Activated CD4-positive, alpha-beta T cell treated with anti-CD3 and anti-CD28 coated beads for 36 hours (primary cell): ENCODE results near the gene DDX23. TPM values are rescaled to one million over a fixed set of nuclear protein-coding genes. Genes with fewer than 3 reads are reported as not detected.

Experiments
- ATAC-seq: fragments of 200-7000 bp; cut with Tn5 transposase; one replicate; pipeline ENCODE4 v1.10.0; 2021; ENCODE audit warnings: mild to moderate bottlenecking, moderate library complexity
- CTCF ChIA-PET: fragments of 350-600 bp; sonication (Branson Sonifier 250); formaldehyde crosslinking; loops from one replicate; lab custom pipeline; 2021; ENCODE audit warnings: antibody characterized with exemption; lab: Charles Lee
- POLR2A ChIA-PET: fragments of 350-600 bp; sonication (Branson Sonifier 250); formaldehyde crosslinking; loops from one replicate; lab custom pipeline; 2021; ENCODE audit warnings: antibody characterized with exemption, inconsistent platforms; lab: Charles Lee
- DNase-seq: peaks from one replicate; pipeline ENCODE4 v3.0.0-alpha.2; 2020
- H3K27ac Mint-ChIP-seq: one replicate; pipeline ENCODE4 v1.8.0; 2021; ENCODE audit warnings: mixed read lengths
- H3K27me3 Mint-ChIP-seq: one replicate; pipeline ENCODE4 v1.8.0; 2021; ENCODE audit warnings: mixed read lengths
- H3K36me3 Mint-ChIP-seq: one replicate; pipeline ENCODE4 v1.8.0; 2021; ENCODE audit warnings: low read depth, mixed read lengths
- H3K4me1 Mint-ChIP-seq: one replicate; pipeline ENCODE4 v1.8.0; 2021; ENCODE audit warnings: mixed read lengths
- H3K4me3 Mint-ChIP-seq: one replicate; pipeline ENCODE4 v1.8.0; 2021; ENCODE audit warnings: mild to moderate bottlenecking, moderate library complexity, mixed read lengths
- H3K9me3 Mint-ChIP-seq: one replicate; pipeline ENCODE4 v1.8.0; 2021; ENCODE audit warnings: low read depth, mixed read lengths
- intact Hi-C, 2 experiments: fragments of 100-400 bp; cut with DNase I in 1 of 2; cut with micrococcal nuclease in 1 of 2; formaldehyde crosslinking; loops; one replicate each; pipeline versions ENCODE4 v1.14.2 to v1.15.1; 2022 to 2024; cut with DNase I, micrococcal nuclease
- total RNA-seq, 2 experiments: library from RNA; stranded (reverse); gene quantifications; one replicate each; pipeline ENCODE4 v1.2.3, GENCODE V29; 2021

Gene DDX23
- total RNA-seq, 2 experiments from 2014 or later: 115 to 120 TPM

DNA sequence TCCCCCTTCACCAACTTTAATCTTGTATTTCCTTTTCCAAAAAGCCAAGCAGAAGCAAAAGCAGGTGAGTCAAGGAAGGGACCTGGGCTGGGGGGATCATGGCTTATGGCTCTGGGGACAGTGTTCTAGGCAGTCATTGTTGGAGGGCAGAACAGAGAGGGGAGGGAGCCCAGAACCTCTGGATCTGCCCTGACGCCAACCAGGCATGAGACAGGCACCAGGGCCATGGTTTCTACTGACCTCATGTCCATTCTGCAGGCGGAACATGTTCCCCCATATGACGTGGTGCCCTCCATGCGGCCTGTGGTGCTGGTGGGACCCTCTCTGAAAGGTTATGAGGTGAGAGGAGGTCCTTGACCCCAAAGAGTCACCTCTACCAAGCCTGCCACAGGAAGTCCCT lies 27.1 kb downstream of the DDX23 start:
- intact Hi-C loops: no loop called here
- ChIA-PET CTCF (interaction anchor here (0.6 kb wide), 1 partner anchor 220 kb away, joined by 5 read pairs; no protein-coding TSS in a partner anchor), POLR2A (no interaction called here)
- no peaks in the 10 kb centered on the region for H3K27me3 Mint-ChIP-seq
- ATAC-seq: no peak
- no peaks in the 10 kb centered on the region for H3K9me3 Mint-ChIP-seq
- H3K4me3 Mint-ChIP-seq: no peak overlapping the region
- H3K36me3 Mint-ChIP-seq: peaks cover 10% of the 10 kb centered on the region
- no peaks in the 10 kb centered on the region for H3K4me1 Mint-ChIP-seq
- DNase-seq: no peak
- no peak overlapping the region for H3K27ac Mint-ChIP-seq

DNA sequence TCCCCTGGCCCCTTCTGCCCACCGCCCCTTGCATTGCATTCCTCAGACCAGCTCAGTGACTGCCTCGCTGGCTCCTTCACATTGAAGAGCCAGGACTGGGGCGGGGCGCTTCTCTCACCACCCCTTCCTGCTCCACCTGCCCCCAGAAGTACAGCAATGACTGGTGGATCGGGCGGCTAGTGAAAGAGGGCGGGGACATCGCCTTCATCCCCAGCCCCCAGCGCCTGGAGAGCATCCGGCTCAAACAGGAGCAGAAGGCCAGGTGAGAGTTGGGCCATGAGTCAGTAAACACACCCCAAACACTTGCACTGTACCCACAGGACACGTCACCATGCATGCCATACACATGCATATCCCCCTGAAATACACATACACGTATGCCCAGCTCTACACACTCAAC lies 27.9 kb downstream of the DDX23 start:
- Mint-ChIP-seq H3K4me1 (no peaks in the 10 kb centered on the region), H3K27me3 (no peaks in the 10 kb centered on the region), H3K27ac (no peak overlapping the region), H3K9me3 (no peaks in the 10 kb centered on the region), H3K36me3 (peaks cover 4% of the 10 kb centered on the region), H3K4me3 (no peak overlapping the region)
- CTCF ChIA-PET: interaction anchor here (0.6 to 1.8 kb wide), 4 partner anchors 9 to 221 kb away, joined by 3 to 5 read pairs (median 4); partner anchors contain the start of gene DDX23
- ATAC-seq: peak; percentile 61
- peak; percentile 40 for DNase-seq
- intact Hi-C loops: no loop called here
- POLR2A ChIA-PET: no interaction called here

DNA sequence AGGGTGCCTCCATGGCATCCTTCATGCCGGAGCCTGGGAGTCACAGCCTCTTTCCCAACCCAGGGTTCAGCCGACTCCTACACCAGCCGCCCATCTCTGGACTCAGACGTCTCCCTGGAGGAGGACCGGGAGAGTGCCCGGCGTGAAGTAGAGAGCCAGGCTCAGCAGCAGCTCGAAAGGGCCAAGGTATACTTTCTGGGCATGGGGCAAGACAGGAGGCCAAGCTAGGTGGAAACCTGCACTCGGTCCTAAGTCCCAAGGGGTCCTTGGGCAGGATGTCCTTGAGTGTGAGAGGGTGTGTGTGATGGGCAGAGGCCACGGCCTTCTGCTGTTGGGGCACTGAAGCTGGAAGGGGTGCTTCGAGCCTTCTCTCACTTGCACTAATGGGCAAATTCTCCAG lies 28.7 kb downstream of the DDX23 start:
- H3K27ac Mint-ChIP-seq: no peak overlapping the region
- H3K27me3 Mint-ChIP-seq: no peaks in the 10 kb centered on the region
- H3K36me3 Mint-ChIP-seq: no peaks in the 10 kb centered on the region
- ChIA-PET POLR2A (no interaction called here), CTCF (interaction anchor here (1.0 to 1.8 kb wide), 3 partner anchors 8 to 29 kb away, joined by 3 to 5 read pairs (median 4); partner anchors contain the start of gene DDX23)
- intact Hi-C loops: no loop called here
- H3K4me1 Mint-ChIP-seq: no peaks in the 10 kb centered on the region
- no peaks in the 10 kb centered on the region for H3K9me3 Mint-ChIP-seq
- no peak overlapping the region for H3K4me3 Mint-ChIP-seq
- ATAC-seq: no peak
- DNase-seq: no peak

DNA sequence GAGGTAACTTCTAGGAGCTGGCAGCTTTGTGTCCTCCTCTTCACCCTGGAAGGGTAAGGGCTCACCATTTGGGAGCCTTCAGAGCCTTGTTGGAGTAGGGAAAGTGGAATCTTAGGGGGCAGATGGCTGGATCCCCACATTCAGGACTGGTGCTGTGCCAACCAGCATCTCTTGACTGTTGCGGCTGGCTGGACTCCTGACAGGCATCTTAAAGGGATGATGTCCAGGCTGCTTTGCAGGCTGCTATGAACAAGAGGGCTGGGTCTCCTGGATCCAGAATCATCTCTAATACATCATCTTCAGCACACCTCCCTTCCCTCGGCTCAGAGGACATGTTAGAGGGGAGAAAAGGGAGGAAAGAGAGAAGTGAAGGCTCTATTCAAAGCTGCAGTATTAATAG lies 29.3 kb downstream of the DDX23 start:
- H3K27ac Mint-ChIP-seq: no peak overlapping the region
- no peak for ATAC-seq
- no peak overlapping the region for H3K4me3 Mint-ChIP-seq
- intact Hi-C loops: no loop called here
- H3K4me1 Mint-ChIP-seq: peaks cover 3% of the 10 kb centered on the region
- no peaks in the 10 kb centered on the region for H3K36me3 Mint-ChIP-seq
- H3K27me3 Mint-ChIP-seq: peaks cover 2% of the 10 kb centered on the region
- DNase-seq: no peak
- CTCF ChIA-PET: interaction anchor here (0.6 to 1.8 kb wide), 2 partner anchors 8 to 351 kb away, joined by 4 read pairs; no protein-coding TSS in a partner anchor
- POLR2A ChIA-PET: no interaction called here
- H3K9me3 Mint-ChIP-seq: no peaks in the 10 kb centered on the region

DNA sequence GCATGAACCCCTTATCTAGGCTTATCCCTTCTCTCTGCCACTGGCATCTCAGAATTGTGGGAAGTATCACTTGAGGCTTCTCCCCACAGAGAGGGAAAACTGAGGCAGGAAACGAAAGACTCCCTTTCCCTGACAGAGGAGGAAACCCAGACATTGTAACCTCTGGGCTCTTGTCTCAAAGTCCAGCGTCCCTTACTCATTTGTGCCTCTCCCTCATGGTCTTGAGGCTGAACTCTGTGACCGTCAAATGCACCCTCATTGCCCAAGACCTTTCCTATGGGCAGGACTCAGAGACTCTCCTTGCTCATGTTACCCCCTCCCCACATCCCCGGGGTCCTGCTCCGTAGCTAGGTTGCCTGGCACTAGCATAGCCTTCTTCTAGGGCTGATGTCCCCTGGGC lies 29.8 kb downstream of the DDX23 start:
- ChIA-PET POLR2A (interaction anchor here (0.8 kb wide), 1 partner anchor 8 kb away, joined by 4 read pairs; no protein-coding TSS in a partner anchor), CTCF (no interaction called here)

DNA sequence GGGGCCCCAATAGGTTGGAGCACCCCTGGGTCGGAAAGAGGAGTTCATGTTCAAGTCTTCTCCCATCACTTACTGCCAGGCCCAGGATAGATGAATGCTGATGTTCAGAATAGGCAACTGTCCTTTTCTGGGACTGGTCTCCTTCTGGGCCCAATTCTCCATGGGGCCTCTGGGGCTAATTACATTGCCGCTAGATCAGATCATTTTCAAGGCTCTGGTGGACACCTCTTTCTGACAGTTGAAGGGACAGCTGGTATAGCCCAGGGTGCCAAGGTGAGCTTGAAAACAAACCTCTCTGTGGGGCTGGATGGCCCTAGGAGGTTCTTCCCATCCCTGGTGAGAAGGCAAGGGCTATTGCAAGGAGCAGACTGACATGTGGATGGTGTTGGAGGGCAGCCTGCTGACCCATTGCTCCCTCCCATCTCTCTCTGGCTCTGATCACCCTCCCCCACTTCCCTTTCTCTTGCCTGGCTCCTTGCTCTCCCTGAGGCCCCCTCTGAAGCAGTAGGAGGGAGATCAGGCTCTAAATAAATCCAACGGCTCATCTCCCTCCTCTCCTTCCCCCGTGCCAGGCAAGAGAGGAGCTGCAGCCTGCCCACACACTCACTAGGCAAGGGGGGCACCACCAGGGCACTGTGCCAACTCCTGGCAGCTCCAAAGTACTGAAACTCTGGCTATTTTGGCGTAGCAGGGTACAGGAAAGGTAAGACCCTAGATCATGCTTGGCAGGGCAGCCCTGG lies 31.8 kb downstream of the DDX23 start:
- DNase-seq: no peak
- Mint-ChIP-seq H3K36me3 (no peaks in the 10 kb centered on the region), H3K4me3 (no peak overlapping the region), H3K27ac (no peak overlapping the region), H3K27me3 (peaks cover 12% of the 10 kb centered on the region), H3K9me3 (no peaks in the 10 kb centered on the region), H3K4me1 (peaks cover 18% of the 10 kb centered on the region)
- intact Hi-C loops: no loop called here
- no peak for ATAC-seq
- ChIA-PET POLR2A (no interaction called here), CTCF (interaction anchor here (0.8 to 1.8 kb wide), 5 partner anchors 9 to 81 kb away, joined by 3 to 15 read pairs (median 3); no protein-coding TSS in a partner anchor)

More for the DNA sequence above, 29.8 kb downstream of the DDX23 start:
- Mint-ChIP-seq H3K36me3 (no peaks in the 10 kb centered on the region), H3K27ac (no peak overlapping the region), H3K4me3 (no peak overlapping the region), H3K9me3 (no peaks in the 10 kb centered on the region), H3K27me3 (peaks cover 5% of the 10 kb centered on the region), H3K4me1 (peaks cover 6% of the 10 kb centered on the region)
- intact Hi-C loops: no loop called here
- no peak for DNase-seq
- no peak for ATAC-seq

DNA sequence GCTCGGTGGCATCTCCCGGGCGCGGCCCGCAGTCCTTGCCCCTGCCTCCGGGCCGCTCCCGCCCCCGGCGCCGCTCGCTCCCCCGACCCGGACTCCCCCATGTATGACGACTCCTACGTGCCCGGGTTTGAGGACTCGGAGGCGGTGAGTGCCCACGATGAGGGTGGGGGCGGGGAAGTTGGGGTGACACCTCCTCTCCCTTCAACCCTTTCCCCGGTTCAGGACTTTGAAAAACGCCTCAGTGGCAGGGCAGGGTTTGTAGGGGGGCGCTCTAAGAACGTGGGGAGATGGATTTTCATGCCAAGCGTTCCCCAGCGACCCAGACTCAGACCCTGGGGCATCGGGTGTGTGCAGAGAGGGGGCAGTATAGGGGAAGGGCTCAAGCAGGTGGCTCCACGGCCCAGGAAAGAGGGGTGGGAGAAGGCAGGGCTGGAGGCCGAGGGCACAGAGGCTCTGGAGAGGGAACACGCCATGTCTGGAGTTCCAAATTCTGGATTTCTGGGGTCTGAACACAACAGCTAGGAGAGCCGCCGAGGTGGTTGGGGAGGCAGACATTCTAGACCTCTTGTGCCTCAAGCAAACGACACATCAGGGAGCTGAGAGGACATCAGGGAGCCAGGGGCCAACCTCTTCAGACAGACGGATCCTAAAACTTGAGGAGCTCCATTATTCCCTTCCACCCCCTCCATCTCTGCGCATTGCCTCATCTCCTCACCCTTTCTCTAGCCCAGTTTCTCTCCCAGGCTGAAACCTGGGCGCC lies 33.0 kb downstream of the DDX23 start:
- CTCF ChIA-PET: interaction anchor here (0.6 to 1.9 kb wide), 8 partner anchors 10 to 1126 kb away, joined by 3 to 15 read pairs (median 4); partner anchors contain the start of gene DDX23
- Mint-ChIP-seq H3K4me1 (peaks cover 19% of the 10 kb centered on the region), H3K4me3 (peak overlapping the region; percentile 82), H3K27me3 (peaks cover 12% of the 10 kb centered on the region), H3K27ac (no peak overlapping the region), H3K36me3 (no peaks in the 10 kb centered on the region), H3K9me3 (no peaks in the 10 kb centered on the region)
- DNase-seq (peak; percentile 73), ATAC-seq (peak; percentile 4)
- POLR2A ChIA-PET: no interaction called here
- intact Hi-C loops: loop anchor here in 1 of 2 experiments (1.0 kb wide), 3 partner anchors 33 to 137 kb away; partner anchors contain the start of genes DDX23 and KANSL2

DNA sequence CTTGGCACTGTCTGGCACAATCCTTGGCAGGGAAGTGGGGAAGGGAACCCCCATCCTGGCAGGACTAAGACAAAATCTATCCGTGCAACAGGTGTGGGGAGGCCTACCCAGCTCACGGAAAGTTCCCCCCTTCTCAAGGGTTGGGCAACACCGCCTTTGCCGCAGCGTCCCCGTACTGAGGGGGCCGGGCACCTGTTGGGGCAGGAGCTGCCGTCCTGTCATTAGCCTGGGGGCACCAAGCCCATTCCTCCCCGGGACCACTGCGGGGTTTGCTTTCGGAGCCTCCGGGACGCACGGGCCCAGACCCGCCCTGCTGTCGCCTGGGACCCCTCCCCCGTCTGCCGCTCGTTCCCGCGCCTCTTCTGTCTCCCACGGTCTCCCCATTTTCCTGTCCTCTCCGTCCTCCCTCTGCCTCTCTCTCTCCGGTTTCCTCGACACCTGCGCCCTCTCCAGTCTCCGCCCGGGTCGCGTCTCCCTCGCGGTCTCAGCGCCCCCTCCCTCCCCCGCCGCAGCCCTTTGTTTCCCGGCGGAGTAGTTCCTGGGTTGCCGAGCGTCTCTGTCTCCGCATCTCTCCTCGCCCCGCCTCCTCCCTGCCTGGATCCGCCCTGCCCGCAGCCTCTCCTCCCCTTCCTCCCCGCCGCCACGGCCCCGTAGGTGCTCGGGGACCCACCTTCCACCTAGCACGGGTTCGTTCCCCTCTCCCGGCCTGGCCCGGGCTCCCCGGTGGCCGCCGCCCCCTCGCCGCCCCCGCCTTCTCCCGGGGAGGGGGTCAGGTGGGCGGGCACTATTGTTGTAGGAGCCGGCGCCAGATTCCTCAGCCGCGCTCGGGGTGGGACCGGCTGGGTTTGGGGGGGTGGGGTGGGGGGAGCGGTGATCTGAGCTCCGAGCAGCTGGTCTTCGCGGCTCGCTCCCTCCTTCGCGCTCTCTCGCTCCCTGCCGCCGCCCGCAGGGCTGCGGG lies 33.8 kb downstream of the DDX23 start, which contains the start of gene CACNB3:
Gene CACNB3 (plus strand): TSS at position 624 of the 958 bp plus-strand sequence. CDS start 434 bp downstream, outside the sequence.
- ChIA-PET POLR2A (interaction anchor here (0.6 kb wide), 1 partner anchor 108 kb away, joined by 3 read pairs; no protein-coding TSS in a partner anchor), CTCF (interaction anchor here (0.6 to 1.9 kb wide), 4 partner anchors 34 to 103 kb away, joined by 3 to 6 read pairs (median 4); partner anchors contain the start of gene DDX23)
- peak within 1 kb of the TSS; percentile 82 for H3K4me3 Mint-ChIP-seq
- H3K27me3 Mint-ChIP-seq: peaks cover 12% of the 10 kb centered on the region
- ATAC-seq (peak; percentile 69), DNase-seq (peak; percentile 89)
- H3K4me1 Mint-ChIP-seq: peaks cover 23% of the 10 kb centered on the region
- peak within 1 kb of the TSS; percentile 55 for H3K27ac Mint-ChIP-seq
- intact Hi-C loops: loop anchor here in 1 of 2 experiments (1.0 kb wide), 3 partner anchors 34 to 136 kb away; partner anchors contain the start of genes DDX23 and KANSL2
- no peaks in the 10 kb centered on the region for H3K36me3 Mint-ChIP-seq
- no peaks in the 10 kb centered on the region for H3K9me3 Mint-ChIP-seq

DNA sequence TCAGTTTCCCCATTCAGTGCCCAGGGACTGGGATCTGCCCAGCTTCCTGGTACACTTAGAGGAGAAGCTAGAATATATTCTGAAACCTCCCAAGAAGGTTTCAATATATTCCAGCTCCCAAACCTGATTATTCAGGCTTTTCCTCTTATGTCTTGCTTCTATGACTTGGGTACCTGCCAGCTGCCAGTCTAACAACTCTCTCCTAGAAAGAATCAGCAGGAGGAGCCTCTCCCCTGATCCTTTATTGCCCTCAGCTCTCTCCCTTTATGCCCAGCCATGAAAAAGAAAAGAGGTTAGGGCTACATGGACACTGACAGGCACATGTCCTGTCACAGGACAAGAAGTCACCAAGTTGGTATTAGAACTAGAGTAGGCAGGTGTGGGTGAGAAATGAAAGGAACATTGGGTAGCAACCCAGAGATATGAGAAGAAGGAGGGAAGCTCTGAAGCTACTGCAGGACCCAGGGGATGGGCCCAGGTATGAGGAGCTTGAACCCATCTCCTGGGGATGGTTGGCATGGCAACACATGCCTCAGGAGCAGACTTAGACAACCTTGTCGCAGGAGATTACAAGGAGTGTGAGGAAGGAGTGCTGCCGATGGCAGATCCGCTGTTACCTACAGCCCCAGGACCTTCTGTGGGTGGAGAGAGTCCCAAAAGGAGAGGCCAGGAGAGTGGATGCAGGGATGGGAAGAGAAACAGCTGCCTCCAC lies 35.7 kb downstream of the DDX23 start:
- no peak overlapping the region for H3K27ac Mint-ChIP-seq
- ATAC-seq: no peak
- DNase-seq: no peak
- peak overlapping the region; percentile 81 for H3K4me3 Mint-ChIP-seq
- intact Hi-C loops: no loop called here
- peaks cover 23% of the 10 kb centered on the region for H3K4me1 Mint-ChIP-seq
- ChIA-PET CTCF (interaction anchor here (0.5 to 3.8 kb wide), 13 partner anchors 11 to 123 kb away, joined by 3 to 30 read pairs (median 5); partner anchors contain the start of gene DDX23), POLR2A (interaction anchor here (0.5 to 1.5 kb wide), 3 partner anchors 139 to 196 kb away, joined by 3 to 9 read pairs (median 3); no protein-coding TSS in a partner anchor)
- no peaks in the 10 kb centered on the region for H3K36me3 Mint-ChIP-seq
- no peaks in the 10 kb centered on the region for H3K9me3 Mint-ChIP-seq
- H3K27me3 Mint-ChIP-seq: peaks cover 12% of the 10 kb centered on the region
